Choroid plexus epithelial cell (primary cell): ENCODE measurements around the gene AKT3.
"Not testable (repeated sequence)": the region's sequence is repeated elsewhere in the genome, so short reads cannot be mapped to it uniquely, and the experiment has no call there.

ENCODE experiments used
- DNase-seq: peaks from one replicate; pipeline ENCODE4 v3.0.0-alpha.2; 2010; ENCODE audit warnings: low read depth
- H3K4me3 ChIP-seq: 2 replicates; pipeline ENCODE4 v1.5.1; 2011; ENCODE audit warnings: low read depth, mild to moderate bottlenecking, control low read depth, low read length, moderate library complexity
- TF ChIP-seq, protein P1 (sequence below): conservative IDR thresholded peaks from 2 replicates; pipeline ENCODE4 v1.5.1; 2011; ENCODE audit warnings: low read depth, mild to moderate bottlenecking, control low read depth, inconsistent platforms, low read length, moderate library complexity

AKT3 gene

DNA sequence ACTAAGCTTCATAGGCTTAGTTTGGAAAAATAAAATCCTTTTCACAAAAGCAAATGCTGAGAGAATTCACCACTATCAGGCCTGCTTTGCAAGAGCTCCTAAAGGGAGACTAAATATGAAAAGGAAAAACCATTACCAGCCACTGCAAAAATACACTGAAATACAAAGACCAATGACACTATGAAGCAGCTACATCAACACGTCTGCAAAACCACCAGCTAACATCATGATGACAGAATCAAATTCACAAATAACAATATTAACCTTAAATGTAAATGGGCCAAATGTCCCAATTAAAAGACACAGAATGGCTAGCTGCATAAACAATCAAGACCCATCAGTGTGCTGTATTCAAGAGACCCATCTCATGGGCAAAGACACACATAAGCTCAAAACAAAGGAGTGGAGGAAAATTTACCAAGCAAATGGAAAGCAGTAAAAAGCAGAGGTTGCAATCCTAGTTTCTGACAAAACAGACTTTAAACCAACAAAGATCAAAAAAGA is 28.8 kb downstream of the AKT3 start:
- no peak for DNase-seq
- no peak overlapping the region for H3K4me3 ChIP-seq
- TF ChIP-seq, protein P1, sequence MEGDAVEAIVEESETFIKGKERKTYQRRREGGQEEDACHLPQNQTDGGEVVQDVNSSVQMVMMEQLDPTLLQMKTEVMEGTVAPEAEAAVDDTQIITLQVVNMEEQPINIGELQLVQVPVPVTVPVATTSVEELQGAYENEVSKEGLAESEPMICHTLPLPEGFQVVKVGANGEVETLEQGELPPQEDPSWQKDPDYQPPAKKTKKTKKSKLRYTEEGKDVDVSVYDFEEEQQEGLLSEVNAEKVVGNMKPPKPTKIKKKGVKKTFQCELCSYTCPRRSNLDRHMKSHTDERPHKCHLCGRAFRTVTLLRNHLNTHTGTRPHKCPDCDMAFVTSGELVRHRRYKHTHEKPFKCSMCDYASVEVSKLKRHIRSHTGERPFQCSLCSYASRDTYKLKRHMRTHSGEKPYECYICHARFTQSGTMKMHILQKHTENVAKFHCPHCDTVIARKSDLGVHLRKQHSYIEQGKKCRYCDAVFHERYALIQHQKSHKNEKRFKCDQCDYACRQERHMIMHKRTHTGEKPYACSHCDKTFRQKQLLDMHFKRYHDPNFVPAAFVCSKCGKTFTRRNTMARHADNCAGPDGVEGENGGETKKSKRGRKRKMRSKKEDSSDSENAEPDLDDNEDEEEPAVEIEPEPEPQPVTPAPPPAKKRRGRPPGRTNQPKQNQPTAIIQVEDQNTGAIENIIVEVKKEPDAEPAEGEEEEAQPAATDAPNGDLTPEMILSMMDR, result no peak

DNA sequence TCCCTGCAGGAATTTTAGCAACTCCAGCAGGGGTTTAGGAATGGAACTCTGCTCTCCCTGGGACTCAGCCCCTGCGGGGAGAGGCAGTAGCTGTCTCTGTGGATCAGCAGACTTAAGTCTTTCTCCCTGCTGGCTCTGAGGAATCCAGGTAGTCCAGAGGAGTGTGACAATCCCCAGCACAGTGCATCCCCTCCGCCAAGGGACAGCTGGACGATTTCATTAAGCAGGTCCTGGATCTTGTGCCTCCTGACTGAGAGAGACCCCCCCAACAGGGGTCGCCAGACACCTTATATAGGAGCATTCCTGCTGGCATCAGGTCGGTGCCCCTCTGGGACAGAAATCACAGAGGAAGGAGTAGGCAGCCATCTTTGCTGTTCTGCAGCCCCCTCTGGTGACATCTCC is 30.6 kb downstream of the AKT3 start:
- DNase-seq, result no peak
- TF ChIP-seq, protein P1, result no peak
- H3K4me3 ChIP-seq, result no peak overlapping the region

DNA sequence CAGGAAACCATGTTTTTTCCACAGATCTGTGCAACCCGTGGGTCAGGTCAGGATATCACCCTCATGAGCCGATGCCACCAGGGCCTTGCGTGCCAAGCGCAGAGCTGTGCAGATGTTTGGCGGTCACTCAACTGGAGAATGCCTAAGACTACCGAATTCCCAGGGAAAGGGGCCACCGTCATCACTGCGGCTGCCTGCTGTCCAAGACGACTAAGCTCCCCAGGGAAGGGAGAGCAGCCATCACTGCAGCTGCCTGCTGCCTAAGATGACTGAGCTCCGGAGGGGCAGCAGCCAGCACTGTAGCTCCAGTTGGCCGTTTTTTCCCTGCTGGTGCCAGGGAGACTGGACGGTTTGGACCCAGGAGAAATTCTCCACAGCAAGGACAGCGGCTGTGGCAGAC is 31.1 kb downstream of the AKT3 start:
- TF ChIP-seq, protein P1, result no peak
- DNase-seq, result no peak

DNA sequence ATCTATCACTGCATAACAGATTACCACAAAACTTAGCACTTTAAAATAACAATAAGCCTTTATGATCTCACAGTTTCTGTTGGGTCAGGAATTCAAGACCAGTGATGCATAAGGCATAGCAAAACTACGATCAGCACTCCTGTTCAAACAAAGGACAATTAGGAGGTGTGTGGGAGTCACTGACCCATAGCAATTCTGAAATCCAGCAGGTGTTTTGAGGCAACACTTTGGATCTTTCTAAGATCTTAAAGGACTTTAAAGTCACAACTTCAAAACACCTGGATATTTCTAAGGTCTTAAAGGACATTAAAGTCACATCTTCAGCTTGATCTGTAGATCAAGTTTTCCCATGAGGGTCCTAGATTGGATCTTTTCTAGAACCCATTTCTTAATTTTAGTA is 35.3 kb downstream of the AKT3 start:
- no peak for DNase-seq
- H3K4me3 ChIP-seq, result no peak overlapping the region
- TF ChIP-seq, protein P1, result no peak

More for the DNA sequence above, 31.1 kb downstream of the AKT3 start:
- H3K4me3 ChIP-seq, result no peak overlapping the region

DNA sequence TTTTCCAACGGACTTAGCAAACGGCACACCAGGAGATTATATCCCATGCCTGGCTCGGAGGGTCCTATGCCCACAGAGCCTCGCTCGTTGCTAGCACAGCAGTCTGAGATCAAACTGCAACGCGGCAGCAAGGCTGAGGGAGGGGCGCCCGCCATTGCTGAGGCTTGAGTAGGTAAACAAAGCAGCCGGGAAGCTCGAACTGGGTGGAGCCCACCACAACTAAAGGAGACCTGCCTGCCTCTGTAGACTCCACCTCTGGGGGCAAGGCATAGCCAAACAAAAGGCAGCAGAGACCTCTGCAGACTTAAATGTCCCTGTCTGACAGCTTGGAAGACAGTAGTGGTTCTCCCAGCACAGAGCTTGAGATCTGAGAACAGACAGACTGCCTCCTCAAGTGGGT is 42.7 kb downstream of the AKT3 start:
- DNase-seq, H3K4me3 ChIP-seq: not testable (repeated sequence)

DNA sequence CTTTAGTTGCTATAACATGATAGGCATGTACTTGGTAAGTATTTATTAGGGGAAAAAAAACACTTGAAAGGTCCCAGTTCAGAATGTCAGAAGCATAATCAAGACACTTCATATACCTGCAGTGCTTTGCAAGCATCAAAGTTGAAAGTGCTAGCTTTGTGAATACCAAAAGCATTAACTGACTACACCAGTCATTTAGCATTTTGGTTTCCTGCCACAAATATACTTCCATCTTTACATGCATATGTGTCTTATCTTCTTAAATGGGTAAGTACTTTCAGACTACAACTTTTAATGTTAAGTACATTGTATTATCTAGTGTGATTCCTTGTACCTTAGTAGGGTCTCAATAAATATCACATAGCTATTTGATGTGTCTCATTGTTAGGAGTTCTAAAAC is 43.7 kb downstream of the AKT3 start:
- TF ChIP-seq, protein P1, result no peak
- H3K4me3 ChIP-seq, result no peak overlapping the region
- DNase-seq, result no peak

DNA sequence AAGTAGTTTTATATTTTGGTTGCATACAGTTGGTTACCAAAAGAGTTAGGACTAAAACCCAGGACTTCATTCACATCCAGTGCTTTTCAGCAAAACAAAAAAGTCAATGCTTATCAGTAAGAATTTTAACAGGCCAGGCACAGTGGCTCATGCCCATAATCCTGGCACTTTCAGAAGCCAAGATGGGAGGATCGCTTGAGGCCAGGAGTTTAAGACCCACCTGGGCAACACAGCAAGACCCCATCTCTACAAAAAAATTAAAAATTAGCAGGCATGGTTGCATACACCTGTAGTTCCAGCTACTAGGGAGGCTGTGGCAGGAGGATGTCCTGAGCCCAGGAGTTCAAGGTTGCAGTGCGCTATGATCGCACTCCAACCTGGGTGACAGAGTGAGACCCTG is 47.3 kb downstream of the AKT3 start:
- H3K4me3 ChIP-seq, result no peak overlapping the region
- DNase-seq, result no peak
- TF ChIP-seq, protein P1, result no peak

DNA sequence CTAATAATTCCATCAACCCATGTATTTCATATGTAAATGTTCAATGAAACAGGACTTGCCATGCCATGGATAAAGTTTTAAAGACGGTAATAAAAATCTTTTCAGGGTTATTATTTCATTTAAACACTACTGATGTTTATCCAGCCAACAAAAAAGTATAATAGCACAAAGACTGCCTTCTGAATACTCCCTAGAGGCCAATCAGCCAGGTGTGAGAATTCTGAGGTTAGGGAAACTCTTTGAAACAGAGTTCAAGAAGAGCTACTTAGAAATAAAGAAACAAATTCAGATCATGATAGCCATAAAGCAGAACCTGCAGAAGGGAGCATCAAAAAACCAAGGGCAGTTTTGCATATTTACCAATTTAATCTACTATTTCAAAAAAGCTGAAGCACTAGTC is 48.7 kb downstream of the AKT3 start:
- no peak overlapping the region for H3K4me3 ChIP-seq
- TF ChIP-seq, protein P1, result no peak
- DNase-seq, result no peak
